Occipital lobe (tissue), 2 donors: ENCODE results near the gene EIF1AD. TPM values are rescaled to one million over a fixed set of nuclear protein-coding genes. Genes with fewer than 3 reads are reported as not detected.
"Not testable (repeated sequence)": the region's sequence is repeated elsewhere in the genome, so short reads cannot be mapped to it uniquely, and the experiment has no call there.

Experiments used
- DNase-seq: peaks from one replicate; lab custom pipeline; 2025; lab: John Stamatoyannopoulos, UW
- total RNA-seq: library from RNA; depleted of rRNA; stranded (reverse); fragments of >200 nt; gene quantifications from one replicate; pipeline ENCODE4 v1.2.3, GENCODE V29; 2014

The EIF1AD gene, protein sequence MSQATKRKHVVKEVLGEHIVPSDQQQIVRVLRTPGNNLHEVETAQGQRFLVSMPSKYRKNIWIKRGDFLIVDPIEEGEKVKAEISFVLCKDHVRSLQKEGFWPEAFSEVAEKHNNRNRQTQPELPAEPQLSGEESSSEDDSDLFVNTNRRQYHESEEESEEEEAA
- total RNA-seq: 20.7 TPM

DNA sequence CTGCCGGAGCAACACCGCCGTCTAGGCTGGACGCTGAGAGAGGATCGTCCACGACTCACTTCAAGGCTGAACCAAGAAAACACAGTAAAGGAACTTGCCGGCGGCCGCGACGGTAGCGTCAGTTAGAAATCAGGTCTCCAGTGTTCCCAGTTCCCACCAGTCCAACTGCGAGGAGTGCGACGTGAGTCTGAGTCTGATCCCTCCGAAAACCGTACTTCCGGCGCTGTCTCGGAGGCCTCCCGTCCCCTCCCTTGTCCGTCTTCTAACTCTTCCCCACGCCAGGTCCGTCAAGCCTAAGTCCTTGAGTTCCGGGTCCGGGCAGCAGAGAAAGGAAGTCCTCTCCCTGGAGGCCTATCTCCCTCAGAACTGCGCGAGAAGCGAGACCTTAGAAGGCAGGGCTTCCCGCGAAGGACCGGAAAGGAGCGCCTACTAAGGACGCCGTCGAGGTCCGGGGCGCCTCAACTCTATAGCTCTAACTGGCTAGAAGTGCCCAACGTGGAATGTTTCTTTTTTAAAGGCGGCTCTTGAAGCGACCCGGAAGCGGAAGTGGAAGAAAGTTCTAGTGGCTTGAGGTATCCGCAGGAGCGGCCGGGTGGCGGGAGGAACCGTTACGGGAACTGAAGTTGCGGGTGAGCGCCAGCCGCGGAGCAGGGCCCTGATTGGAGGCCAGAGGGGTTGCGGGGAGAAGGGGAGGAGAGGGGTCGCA, at the start of gene EIF1AD, which contains the start of gene BANF1:
EIF1AD (minus strand) TSS at position 216 of the 706 bp plus-strand sequence. CDS start 1,768 bp downstream, outside the sequence.
BANF1 (plus strand) TSS at position 562 of the 706 bp plus-strand sequence. CDS start 748 bp downstream, outside the sequence.
- peak; percentile 94 for DNase-seq

DNA sequence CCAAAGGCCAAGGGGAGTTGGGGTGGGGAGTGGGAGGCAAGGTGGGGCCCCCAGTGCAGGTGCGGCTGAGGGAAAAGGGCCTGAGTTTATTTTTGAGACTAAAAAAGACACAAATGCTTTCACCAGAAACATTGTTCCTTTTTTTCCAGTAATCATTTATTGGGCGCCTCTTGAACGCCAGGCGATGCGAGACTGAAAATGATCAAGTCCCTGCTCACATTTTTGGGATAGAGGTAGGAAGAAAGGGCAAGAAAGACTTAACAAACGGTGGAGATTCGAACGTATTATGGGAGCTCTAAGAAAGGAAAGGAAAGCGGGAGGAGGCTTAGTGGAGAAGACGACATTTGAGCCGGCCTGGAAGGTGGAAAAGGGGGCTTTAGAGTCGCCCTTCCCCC, 49.4 kb upstream of the EIF1AD start:
- no peak for DNase-seq

DNA sequence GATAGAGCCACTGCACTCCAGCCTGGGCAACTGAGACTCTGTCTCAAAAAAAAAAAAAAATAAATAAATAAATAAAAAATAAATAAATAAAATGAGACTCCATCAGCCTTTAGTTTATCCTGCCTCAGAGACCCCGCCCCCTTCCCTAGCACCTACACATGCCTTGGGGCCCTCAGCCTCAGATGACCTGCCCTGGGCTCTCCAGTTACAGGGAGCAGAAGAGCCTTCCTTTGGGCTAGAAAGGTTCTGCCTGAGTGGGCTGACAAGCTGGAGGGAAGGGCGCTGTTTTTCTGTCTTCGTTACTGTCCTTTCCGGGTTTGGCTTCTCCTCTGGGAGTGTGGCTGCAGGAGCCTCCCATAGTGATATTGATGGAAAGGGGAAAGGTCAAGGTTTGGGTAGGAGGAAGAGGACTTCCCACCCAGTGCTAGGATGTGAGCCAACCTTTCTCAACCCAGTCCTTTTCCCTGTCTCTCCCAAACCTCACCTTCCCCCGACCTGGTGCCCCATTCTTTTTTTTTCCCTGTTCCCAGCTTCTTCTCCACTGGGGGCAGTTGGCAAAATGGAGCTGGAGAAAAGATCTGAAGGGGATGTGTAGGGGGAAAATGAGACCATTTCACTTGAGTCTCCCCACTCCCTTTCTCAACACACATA, 48.7 kb upstream of the EIF1AD start:
- no peak for DNase-seq

DNA sequence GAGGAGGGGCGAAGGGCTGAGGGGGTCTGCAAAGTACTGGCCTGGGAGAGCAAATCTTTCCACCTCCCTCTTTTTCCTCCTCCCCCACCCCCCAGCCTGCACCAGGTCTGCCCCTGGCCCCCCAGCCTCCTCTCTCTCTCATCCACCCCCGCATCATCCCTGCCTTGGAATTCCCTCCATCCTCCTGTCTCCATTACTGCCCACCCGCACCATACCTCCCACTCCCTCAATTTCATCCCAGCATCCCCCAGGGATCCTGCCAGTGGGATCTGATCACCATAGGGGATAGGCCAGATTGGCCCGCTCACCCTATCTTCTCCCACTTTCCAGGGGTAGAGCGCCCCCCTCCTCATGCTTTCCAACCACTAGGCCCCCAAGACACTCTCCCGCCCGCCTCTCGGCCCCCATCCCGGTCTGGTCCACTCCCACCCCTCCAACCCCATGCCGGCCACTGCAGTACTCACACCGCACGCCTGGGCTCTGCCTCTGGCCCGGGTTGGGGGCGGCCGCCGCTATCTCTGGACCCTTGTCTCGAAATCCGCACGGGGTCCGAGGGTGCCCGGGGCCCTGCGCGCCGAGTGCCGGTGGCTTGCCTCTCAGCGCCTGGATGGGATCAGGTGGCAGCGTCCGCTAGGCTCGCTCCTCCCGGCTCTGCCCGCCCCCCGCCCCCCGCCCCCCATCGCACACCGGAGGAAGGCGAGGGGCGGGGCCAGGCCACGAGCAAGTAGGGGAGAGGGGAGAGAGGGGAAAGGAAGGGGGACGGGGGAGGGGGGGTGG, 46.8 kb upstream of the EIF1AD start, which contains the start of gene GAL3ST3:
GAL3ST3 (minus strand) TSS at position 615 of the 777 bp plus-strand sequence. CDS start 3,746 bp downstream, outside the sequence.
- DNase-seq: no peak

- DNase-seq: no peak
Observed at GRCh38 chr11:66047541-66048365, 45.8 kb upstream of the EIF1AD start.

DNA sequence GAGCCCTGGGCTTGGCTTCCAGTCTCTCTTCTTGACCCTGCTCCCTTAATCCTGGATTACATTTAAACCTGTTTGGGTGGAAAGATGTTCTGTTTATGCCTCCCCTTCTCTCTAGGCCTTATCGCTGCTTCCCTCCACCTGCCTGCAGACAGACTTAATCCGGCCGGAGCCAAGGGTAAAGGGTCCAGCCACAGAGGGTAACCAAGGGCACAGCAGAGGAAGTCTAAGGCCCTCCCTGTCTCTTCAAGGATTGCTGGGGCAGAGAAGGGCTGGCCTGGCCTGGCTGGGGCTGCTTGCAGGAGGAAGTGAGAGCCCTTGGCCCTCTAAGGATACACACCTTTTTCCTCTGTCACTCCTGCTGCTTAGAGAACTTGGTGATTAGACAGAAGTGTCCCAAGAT, 44.9 kb upstream of the EIF1AD start:
- no peak for DNase-seq

GRCh38 chr11:66045177-66045639, 43.3 kb upstream of the EIF1AD start:
- DNase-seq: peak; percentile 45

DNA sequence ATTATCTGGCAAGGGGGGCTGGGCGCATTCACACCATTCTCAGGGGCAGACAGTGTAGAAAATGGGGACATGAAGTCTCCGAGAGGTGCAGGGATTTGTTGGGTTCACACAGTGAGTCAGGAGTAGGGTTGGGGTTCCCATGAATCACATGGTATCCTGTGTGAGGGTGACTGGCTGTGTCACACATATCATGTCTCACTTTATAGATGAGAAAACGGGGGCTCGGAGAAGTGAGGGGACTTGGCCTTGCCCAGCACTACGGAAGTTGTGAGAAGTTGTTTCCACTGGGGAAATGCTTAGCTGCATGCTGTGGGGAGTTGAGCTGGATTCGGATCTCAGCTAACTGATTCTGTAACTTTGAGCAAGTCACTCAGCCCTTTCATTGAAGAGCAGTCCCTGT, 42.8 kb upstream of the EIF1AD start:
- DNase-seq: no peak

DNA sequence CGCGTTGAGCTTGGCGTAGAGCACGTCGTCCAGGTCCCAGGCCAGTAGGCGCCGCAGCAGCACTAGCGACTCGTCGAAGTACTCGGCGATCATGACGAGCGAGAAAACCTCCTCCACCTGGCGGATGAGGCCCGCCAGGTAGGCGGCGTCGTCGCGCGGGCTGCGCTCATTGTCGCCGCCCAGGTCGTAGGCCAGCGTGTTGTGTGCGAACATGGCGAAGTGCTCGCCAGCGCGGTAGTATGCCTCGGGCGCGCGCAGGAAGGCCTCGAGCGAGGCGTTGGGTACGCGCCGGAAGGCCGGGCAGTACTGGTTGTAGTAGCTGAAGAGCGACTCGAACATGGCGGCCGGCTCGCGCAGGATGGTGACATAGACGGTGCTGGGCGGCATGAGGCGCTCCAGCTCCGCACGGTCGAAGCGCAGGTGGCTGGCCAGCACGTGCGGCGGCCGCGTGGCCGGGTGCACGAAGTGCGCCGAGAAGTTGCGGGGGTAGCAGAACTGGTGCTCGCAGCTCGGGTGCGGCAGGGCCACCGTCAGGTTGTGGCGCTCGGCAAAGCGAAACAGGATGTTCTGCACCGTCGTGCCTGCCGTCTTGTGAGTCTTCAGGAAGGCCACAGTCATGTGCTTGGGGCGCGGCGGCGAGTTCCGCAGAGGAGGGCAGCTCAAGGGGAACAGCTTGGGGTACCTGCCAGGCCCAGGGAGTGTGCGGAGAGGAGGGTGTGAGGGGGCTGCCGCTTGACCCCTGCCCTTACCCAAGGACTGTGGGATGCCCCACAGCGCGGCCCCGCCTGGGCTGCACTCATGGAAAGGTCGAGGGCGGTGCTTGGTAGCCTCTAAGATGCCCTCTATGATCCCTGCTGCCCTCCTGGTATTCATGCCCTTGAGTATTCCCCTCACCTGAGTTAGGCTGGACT, 41.3 kb upstream of the EIF1AD start:
- no peak for DNase-seq

DNA sequence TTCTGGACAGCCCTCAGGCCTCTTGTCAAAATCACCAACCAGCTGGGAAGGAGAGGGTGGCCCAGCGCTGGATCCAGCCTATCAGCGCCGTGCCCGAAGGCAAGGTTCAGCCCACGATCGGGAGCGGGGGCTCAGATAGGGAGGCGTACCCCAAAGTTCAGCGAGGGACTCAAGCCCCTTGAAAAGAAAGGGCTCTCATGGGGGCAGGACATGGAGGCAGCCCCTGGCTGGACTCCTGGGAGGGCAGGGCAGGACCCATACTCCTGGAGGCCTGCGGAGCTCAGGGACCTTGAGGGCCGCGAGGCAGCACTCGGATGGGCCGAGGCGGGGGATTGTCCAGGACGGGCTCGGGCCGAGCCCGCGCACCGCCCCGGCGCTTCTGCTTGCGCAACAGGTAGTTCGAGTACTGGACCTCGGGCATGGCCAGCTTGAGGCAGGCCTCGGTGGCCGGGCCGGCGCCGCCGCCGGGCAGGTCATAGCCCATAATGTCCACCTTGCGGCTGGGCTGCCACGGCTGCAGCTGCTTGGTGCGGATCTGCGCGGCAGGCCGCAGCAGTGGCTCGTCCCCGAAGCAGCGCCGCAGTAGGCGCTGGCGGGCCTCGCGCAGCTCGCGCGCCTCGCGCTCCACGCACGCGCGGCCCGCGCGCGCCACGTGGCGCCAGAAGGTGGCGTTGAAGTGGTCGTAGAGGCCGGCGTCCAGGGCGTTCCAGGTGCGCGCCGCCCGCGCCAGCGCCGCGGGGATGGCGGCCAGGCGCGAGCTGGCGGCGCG, 40.5 kb upstream of the EIF1AD start:
- no peak for DNase-seq

DNA sequence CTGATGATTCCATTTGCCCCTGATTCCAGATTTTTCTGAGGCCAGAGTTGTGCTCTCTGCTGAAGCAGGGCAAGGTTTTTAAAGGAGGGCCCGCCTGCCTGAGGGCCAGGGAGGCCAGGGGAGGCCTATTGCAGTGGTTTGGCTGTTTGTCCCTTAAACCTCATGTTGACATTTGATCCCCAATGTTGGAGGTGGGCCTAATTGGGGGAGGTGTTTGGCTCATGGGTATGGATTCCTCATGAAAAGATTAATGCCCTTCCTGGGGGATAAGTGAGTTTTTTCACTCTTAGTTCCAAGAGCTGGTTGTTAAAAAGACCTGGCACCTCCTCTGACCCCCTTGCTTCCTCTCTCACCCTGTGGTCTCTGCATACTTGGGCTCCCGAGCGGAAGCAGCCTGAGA, 37.8 kb upstream of the EIF1AD start:
- no peak for DNase-seq

GRCh38 chr11:66037327-66037726, 35.4 kb upstream of the EIF1AD start:
- no peak for DNase-seq

DNA sequence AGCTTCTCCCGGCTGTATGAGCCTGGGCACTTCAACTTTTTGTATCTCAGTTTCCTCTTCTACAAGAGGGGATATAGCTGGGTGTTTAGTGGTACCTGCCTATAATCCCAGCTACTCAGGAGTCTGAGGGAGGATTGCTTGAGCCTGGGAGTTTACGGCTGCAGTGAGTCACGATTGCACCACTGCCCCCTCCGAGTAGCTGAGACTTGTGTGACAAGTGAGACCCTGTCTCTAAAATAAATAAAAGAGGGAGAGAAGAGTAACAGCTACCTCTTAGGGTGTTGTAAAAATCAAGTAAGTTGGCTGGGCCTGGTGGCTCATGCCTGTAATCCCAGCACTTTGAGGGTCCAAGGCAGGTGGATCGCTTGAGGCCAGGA, 34.4 kb upstream of the EIF1AD start:
- no peak for DNase-seq

DNA sequence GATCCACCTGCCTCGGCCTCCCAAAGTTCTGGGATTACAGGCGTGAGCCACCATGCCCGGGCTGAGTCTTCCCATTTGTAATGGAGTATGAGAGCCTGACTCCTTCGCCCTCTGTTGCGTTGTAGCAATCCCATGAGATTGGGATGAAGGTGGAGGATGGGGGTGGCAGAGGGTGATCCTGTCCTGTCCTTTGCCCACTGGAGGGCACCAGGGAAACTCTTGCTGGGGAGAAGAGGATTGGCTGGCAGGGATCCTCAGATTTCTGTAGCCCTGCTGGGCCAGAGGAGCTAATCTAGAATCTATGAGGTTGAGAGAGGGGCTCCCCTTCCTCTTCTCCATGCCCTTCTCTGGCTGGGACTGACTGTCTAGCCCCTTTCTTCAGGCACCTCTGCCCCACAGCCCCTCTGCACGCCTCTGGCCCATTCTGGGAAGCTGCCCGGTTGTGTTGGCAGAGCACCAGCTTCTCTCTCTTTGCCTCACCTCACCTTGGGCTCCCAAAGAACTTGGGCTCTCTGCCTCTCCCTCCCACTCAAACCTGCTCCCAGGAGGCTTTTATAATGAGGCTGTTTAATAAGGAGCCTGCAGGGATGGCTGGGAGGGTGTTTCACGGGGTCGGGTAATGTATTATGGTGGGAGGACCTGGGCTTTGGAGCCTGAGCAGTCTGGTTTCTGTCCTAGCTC, 33.8 kb upstream of the EIF1AD start:
- no peak for DNase-seq

DNA sequence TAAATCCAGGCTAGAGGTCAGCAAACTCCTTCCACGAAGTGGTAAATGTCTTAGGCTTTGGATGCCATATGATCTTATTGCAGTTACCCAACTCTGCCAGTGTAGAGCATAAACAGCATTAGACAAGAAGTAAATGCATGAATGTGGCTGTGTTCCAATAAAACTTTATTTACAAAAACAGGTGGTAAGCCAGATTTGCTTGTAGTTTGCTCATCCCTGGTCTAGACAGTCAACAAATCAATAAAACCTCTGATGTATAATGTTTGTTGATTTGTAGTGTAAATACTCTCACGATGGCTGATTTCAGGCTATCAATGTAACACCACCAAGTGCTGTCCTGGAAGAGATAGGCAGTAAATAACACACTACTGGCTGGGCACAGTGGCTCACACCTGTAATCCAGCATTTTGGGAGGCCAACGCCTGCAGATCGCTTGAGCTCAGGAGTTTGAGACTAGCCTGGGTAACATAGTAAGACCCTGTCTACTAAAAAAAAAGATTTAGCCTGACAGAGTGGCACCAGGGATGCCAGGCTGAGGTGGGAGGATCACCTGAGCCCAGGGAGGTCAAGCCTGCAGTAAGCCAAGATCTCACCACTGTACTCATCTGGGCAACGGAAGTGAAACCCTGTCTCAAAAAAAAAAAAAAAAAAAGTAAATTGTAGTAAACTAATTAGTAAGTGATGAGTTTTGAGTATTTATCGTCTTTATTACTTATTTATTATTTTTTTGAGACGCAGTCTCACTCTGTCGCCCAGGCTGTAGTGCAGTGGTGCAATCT, 31.2 kb upstream of the EIF1AD start:
- no peak for DNase-seq

- no peak for DNase-seq
Observed at GRCh38 chr11:66026017-66026529, 24.1 kb upstream of the EIF1AD start, which contains the start of gene CATSPER1. TSS of gene CATSPER1 (minus strand) at chr11:66026479. CDS start at chr11:66026379, 100 bp downstream.

GRCh38 chr11:66023186-66023440, 21.2 kb upstream of the EIF1AD start:
- DNase-seq: not testable (repeated sequence)
